SU-DHL-6 (cell line): Measurements from ENCODE around the gene ZGPAT.
A peak's percentile ranks its signal among the peaks of the same experiment; 100 is the strongest.

Experiments used
- H2AFZ ChIP-seq: fragments of 200-600 bp; sonication (generic); 2 replicates; pipeline ENCODE4 v1.6.1; 2014; ENCODE audit warnings: low read depth, mild to moderate bottlenecking, moderate library complexity, mixed read lengths, antibody characterized with exemption, low read length; ENCODE audit not compliant: severe bottlenecking
- H3F3A ChIP-seq: fragments of 200-600 bp; shearing (Covaris generic); 2 replicates; pipeline ENCODE4 v1.6.0; 2016; ENCODE audit warnings: antibody characterized with exemption, mild to moderate bottlenecking; ENCODE audit not compliant: insufficient read depth
- H3K27ac ChIP-seq: fragments of 200-600 bp; sonication (generic); 2 replicates; pipeline ENCODE4 v1.5.1; 2016; ENCODE audit warnings: low read depth, mild to moderate bottlenecking, low read length, moderate library complexity, mixed read lengths
- H3K27me3 ChIP-seq: fragments of 200-600 bp; sonication (generic), shearing (Covaris generic); 2 replicates; pipeline ENCODE4 v1.6.0; 2014; ENCODE audit warnings: mild to moderate bottlenecking, low read length
- H3K36me3 ChIP-seq: fragments of 200-600 bp; sonication (generic); 2 replicates; pipeline ENCODE4 v1.6.1; 2014; ENCODE audit warnings: mild to moderate bottlenecking, low read length, mixed read lengths
- H3K4me2 ChIP-seq: fragments of 300-600, 200-600 bp; shearing (Covaris generic), sonication (generic); 2 replicates; pipeline ENCODE4 v1.6.0; 2014; ENCODE audit warnings: low read length, low read depth, mild to moderate bottlenecking; ENCODE audit not compliant: poor library complexity, severe bottlenecking
- H3K4me3 ChIP-seq: fragments of 200-600 bp; sonication (generic); 2 replicates; pipeline ENCODE4 v1.5.1; 2014; ENCODE audit warnings: antibody characterized with exemption, low read length, mild to moderate bottlenecking, mixed read lengths; ENCODE audit not compliant: insufficient read depth, poor library complexity, severe bottlenecking
- H3K79me2 ChIP-seq: fragments of 200-600 bp; sonication (generic); 2 replicates; pipeline ENCODE4 v1.6.1; 2014; ENCODE audit warnings: mild to moderate bottlenecking, low read length, moderate library complexity; ENCODE audit not compliant: insufficient read depth
- H3K9ac ChIP-seq: fragments of 200-600 bp; sonication (generic); 2 replicates; pipeline ENCODE4 v1.7.0; 2014; ENCODE audit warnings: mild to moderate bottlenecking, low read length
- H3K9me2 ChIP-seq: fragments of 200-600 bp; sonication (generic); replicated peaks from 2 replicates; pipeline ENCODE4 v1.6.1; 2014; ENCODE audit warnings: low read length; ENCODE audit not compliant: insufficient read depth
- H3K9me3 ChIP-seq: fragments of 200-600 bp; sonication (generic); 2 replicates; pipeline ENCODE4 v1.6.1; 2014; ENCODE audit warnings: low read length, mixed read lengths; ENCODE audit not compliant: insufficient read depth
- H4K20me1 ChIP-seq: fragments of 200-600 bp; sonication (generic); 2 replicates; pipeline ENCODE4 v1.6.1; 2014; ENCODE audit warnings: low read depth, mild to moderate bottlenecking, antibody characterized with exemption, low read length, moderate library complexity, mixed read lengths
- EZH2phosphoT487 ChIP-seq: fragments of 200-600 bp; sonication (generic), shearing (Covaris generic); conservative IDR thresholded peaks from 2 replicates; pipeline ENCODE4 v1.6.1; 2018; ENCODE audit warnings: mild to moderate bottlenecking, antibody characterized with exemption, low read length, moderate library complexity, mixed read lengths
- TF ChIP-seq, protein P1 (sequence below): fragments of 200-600 bp; sonication (generic); IDR thresholded peaks from one replicate; pipeline ENCODE4 v1.5.1; 2017; ENCODE audit warnings: antibody characterized with exemption, mild to moderate bottlenecking, low read length, moderate library complexity; ENCODE audit not compliant: insufficient read depth, poor library complexity, severe bottlenecking

The ZGPAT gene

DNA sequence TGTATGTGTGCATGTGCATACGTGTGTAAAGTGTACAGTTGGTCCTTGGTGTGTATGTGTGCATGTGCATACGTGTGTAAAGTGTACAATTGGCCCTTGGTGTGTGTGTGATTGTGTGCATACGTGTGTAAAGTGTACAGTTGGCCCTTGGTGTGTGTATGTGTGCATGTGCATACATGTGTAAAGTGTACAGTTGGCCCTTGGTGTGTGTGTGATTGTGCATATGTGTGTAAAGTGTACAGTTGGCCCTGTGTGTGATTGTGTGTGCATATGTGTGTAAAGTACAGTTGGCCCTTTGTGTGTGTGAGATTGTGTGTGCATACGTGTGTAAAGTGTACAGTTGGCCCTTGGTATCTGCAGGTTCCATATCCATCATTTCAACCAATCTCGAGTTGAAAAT, 23.6 kb downstream of the ZGPAT start:
- Histone ChIP-seq H3K4me3 (no peak overlapping the region), H3K36me3 (peaks cover 2% of the 10 kb centered on the region), H3K27me3 (no peaks in the 10 kb centered on the region), H2AFZ (no peak overlapping the region), H3K4me2 (peak overlapping the region; percentile 55), H3K9me2 (no peaks in the 10 kb centered on the region), H4K20me1 (no peaks in the 10 kb centered on the region), H3K27ac (peak overlapping the region; percentile 98), H3F3A (peaks cover 59% of the 10 kb centered on the region), H3K9me3 (no peaks in the 10 kb centered on the region), H3K79me2 (peaks cover 10% of the 10 kb centered on the region; the same call in 1 of the 2 replicates), H3K9ac (peak overlapping the region; percentile 42)
- no peak for TF ChIP-seq EZH2phosphoT487
- TF ChIP-seq, protein P1, sequence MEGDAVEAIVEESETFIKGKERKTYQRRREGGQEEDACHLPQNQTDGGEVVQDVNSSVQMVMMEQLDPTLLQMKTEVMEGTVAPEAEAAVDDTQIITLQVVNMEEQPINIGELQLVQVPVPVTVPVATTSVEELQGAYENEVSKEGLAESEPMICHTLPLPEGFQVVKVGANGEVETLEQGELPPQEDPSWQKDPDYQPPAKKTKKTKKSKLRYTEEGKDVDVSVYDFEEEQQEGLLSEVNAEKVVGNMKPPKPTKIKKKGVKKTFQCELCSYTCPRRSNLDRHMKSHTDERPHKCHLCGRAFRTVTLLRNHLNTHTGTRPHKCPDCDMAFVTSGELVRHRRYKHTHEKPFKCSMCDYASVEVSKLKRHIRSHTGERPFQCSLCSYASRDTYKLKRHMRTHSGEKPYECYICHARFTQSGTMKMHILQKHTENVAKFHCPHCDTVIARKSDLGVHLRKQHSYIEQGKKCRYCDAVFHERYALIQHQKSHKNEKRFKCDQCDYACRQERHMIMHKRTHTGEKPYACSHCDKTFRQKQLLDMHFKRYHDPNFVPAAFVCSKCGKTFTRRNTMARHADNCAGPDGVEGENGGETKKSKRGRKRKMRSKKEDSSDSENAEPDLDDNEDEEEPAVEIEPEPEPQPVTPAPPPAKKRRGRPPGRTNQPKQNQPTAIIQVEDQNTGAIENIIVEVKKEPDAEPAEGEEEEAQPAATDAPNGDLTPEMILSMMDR = no peak

DNA sequence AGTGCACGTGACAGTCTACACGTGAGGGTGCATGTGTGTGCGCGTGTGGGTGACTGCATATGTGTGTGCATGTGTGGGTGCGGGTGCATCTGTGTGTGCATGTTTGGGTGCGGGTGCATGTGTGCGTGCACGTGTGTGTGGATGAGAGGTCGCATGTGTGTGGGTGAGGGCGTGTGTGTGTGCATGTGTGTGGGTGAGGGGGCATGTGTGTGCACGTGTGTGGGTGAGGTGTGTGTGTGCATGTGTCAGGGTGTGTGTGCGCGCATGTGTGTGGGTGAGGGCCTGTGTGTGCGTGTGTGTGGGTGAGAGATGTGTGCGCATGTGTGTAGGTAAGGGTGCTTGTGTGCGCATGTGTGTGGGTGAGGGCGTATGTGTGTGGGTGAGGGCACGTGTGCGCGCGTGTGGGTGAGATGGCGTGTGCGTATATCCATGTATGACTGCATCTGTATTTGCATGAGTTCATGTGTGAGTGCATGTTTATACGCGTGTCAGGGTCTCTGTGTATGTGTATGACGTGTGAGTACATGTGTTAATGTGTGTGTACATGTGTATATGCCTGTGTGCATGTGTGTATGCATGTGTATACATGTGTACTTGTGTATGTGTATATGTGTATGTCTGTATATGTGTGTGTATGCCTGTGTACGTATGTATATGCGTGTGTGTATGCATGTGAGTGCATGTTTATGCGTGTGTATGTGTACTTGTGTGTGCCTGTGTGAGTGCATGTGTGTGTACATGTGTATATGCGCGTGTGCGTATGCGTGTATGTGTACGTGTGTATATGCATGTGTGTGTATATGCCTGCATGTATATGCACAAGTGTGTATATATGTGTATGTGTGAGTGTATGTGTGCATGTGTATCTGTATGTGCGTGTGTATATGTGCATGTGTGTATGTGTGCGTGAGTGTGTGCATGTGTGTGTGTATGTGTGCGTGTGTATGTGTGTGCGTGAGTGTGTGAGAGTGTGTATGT, 24.6 kb downstream of the ZGPAT start:
- H2AFZ ChIP-seq = no peak overlapping the region
- H3F3A ChIP-seq = peaks cover 58% of the 10 kb centered on the region
- no peak overlapping the region for H3K4me2 ChIP-seq
- H3K79me2 ChIP-seq = peaks cover 10% of the 10 kb centered on the region; the same call in 1 of the 2 replicates
- H3K9me3 ChIP-seq = no peaks in the 10 kb centered on the region
- no peaks in the 10 kb centered on the region for H3K9me2 ChIP-seq
- H3K9ac ChIP-seq = no peak overlapping the region
- H4K20me1 ChIP-seq = no peaks in the 10 kb centered on the region
- no peak overlapping the region for H3K27ac ChIP-seq
- H3K4me3 ChIP-seq = no peak overlapping the region
- TF ChIP-seq, protein P1 = no peak
- no peak for TF ChIP-seq EZH2phosphoT487
- no peaks in the 10 kb centered on the region for H3K27me3 ChIP-seq
- H3K36me3 ChIP-seq = no peaks in the 10 kb centered on the region

DNA sequence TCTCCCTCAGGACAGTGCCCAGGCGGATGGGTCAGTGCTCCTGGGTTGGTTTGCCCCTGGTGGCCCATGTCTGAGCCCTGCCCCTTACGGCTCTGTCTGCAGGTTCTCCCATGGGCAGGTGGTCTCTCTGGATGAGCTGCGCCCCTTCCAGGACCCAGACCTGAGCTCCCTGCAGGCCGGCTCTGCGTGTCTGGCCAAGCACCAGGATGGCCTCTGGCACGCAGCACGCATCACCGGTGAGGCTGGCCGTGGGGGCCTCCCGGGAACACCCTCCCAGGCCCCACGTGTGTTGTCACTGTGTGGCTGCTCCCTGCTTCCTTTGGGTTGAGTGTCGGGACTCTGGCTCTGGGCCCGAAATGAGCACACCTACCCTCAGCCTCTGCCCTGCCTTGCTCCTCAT, 25.3 kb downstream of the ZGPAT start:
- Histone ChIP-seq H3K36me3 (no peaks in the 10 kb centered on the region), H3K9me3 (no peaks in the 10 kb centered on the region), H3K27me3 (no peaks in the 10 kb centered on the region), H3K27ac (no peak overlapping the region), H2AFZ (no peak overlapping the region), H3K4me2 (no peak overlapping the region), H3K9me2 (no peaks in the 10 kb centered on the region), H3K79me2 (peaks cover 10% of the 10 kb centered on the region; the same call in 1 of the 2 replicates), H3K4me3 (no peak overlapping the region), H4K20me1 (no peaks in the 10 kb centered on the region), H3F3A (peaks cover 53% of the 10 kb centered on the region), H3K9ac (no peak overlapping the region)
- TF ChIP-seq, protein P1 = no peak
- no peak for TF ChIP-seq EZH2phosphoT487
